Measurements from ENCODE around the gene TCL1B.

DNA sequence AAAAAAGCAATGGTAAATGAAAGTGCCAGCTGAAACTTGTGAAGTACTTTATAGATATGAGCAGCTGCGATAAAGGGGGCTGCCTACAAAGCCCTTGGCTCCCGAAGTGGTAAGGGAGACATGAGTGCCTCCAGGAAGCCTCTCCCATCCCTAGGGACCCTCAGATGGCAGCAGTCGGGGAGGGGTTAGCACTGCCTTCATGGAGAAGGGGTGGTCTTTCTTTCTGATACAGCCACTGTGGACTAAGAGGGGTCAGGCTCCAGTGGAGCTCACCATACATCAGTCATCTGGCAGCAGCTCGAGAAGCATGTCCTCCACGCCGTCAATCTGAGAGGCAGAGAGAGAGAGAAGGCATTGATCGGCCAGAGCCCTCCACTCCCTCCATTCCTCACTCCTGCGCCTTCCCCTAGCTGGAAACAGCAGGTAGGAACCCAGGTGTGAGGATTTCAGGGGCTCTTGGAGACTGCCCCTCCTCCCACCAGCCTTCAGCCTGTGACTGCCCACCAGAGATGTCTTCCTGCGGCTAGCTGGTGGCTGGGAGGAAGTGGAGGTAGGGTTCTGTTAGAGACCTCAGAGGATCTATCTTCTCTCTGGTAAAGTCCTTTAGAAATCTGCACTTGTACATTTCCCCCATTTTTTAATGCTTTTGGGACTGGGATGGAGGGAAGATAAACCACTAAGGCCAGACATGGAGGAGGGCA, 25.4 kb downstream of the TCL1B start:
- no peak for TF ChIP-seq EZH2 (IDR thresholded peaks at IDR 0.05; ENCODE audit: insufficient read depth, poor library complexity, severe bottlenecking)
- no peak for TF ChIP-seq EZH2phosphoT487 (IDR thresholded peaks at IDR 0.05; ENCODE audit: insufficient read depth, low read depth)
